Stimulated activated CD8-positive, alpha-beta memory T cell treated with anti-CD3 and anti-CD28 coated beads, Interleukin-4, amount 100 ng/mL, for 48 hours (primary cell): ENCODE data around the gene IQCM.

Experiments used
- DNase-seq: peaks from one replicate; pipeline ENCODE4 v3.0.0-alpha.2; 2020

Gene IQCM

GRCh38 chr4:149815743-149816142 is at the start of gene IQCM:
IQCM (minus strand) TSS chr4:149815843; CDS start chr4:149742691, 73,152 bp downstream.
- DNase-seq = no peak

- DNase-seq = no peak
Observed at GRCh38 chr4:149857446-149857845, 41.8 kb upstream of the IQCM start.

- DNase-seq = no peak
Observed at GRCh38 chr4:149845743-149846142, 30.1 kb upstream of the IQCM start.

- DNase-seq = no peak
Observed at GRCh38 chr4:149841686-149842085, 26.0 kb upstream of the IQCM start.

- DNase-seq = no peak
Observed at GRCh38 chr4:149838036-149838435, 22.4 kb upstream of the IQCM start.

- no peak for DNase-seq
Observed at GRCh38 chr4:149836546-149836945, 20.9 kb upstream of the IQCM start.

- DNase-seq = no peak
Observed at GRCh38 chr4:149835280-149835679, 19.6 kb upstream of the IQCM start.

GRCh38 chr4:149831656-149832208 is 16.1 kb upstream of the IQCM start:
- DNase-seq = no peak

GRCh38 chr4:149830823-149831222 is 15.2 kb upstream of the IQCM start:
- DNase-seq = no peak

GRCh38 chr4:149825336-149825735 is 9.7 kb upstream of the IQCM start:
- DNase-seq = no peak

GRCh38 chr4:149823769-149824221 is 8.2 kb upstream of the IQCM start:
- DNase-seq = no peak

GRCh38 chr4:149801416-149801815 is 14.2 kb downstream of the IQCM start:
- DNase-seq = no peak

GRCh38 chr4:149799546-149799945 is 16.1 kb downstream of the IQCM start:
- no peak for DNase-seq

GRCh38 chr4:149796381-149796780 is 19.3 kb downstream of the IQCM start:
- DNase-seq = no peak

- no peak for DNase-seq
Observed at GRCh38 chr4:149795256-149795655, 20.4 kb downstream of the IQCM start.

GRCh38 chr4:149794352-149794751 is 21.3 kb downstream of the IQCM start:
- DNase-seq = no peak

- no peak for DNase-seq
Observed at GRCh38 chr4:149793459-149793858, 22.2 kb downstream of the IQCM start.

GRCh38 chr4:149791851-149792250 is 23.8 kb downstream of the IQCM start:
- DNase-seq = no peak

GRCh38 chr4:149790172-149790907 is 25.3 kb downstream of the IQCM start:
- DNase-seq = no peak

- no peak for DNase-seq
Observed at GRCh38 chr4:149788300-149788699, 27.3 kb downstream of the IQCM start.

- DNase-seq = no peak
Observed at GRCh38 chr4:149785696-149786431, 29.8 kb downstream of the IQCM start.

GRCh38 chr4:149784018-149784417 is 31.6 kb downstream of the IQCM start:
- no peak for DNase-seq

GRCh38 chr4:149781150-149781549 is 34.5 kb downstream of the IQCM start:
- no peak for DNase-seq

- DNase-seq = no peak
Observed at GRCh38 chr4:149768477-149768876, 47.2 kb downstream of the IQCM start.
